ENCODE results near the gene VPS37C.

The VPS37C gene

DNA sequence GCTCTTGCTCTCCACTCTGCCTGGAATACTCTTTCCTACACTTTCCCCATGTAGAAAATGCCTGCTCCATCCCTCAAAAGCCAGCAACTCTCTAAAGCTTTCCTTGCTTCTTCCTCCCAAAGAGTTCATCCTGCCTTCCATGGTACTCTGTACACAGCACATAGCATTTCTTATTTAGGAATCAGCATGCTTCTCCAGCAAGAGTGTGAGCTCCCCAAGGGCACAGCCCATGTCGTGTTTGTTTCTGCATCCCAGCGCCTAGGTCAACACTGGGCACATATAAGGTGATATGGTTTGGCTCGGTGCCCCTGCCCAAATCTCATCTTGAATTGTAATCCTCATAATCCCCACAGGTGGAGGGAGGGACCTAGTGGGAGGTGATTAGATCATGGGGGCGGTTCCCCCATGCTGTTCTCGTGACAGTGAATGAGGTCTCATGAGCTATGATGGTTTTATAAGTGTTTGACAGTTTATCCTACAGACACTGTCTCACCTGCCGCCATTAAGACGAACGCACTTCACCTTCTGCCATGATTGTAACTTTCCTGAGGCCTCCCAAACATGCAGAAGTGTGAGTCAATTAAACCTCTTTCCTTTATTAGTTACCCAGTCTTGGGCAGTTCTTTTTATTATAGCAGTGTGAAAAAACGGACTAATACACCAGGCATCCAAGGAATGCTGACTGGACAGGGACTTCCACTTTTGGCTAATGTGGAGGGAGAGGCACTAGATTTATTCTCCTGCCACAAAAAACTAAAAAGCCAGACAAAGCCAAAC, 8.2 kb downstream of the VPS37C start:
- no peak for DNase-seq

DNA sequence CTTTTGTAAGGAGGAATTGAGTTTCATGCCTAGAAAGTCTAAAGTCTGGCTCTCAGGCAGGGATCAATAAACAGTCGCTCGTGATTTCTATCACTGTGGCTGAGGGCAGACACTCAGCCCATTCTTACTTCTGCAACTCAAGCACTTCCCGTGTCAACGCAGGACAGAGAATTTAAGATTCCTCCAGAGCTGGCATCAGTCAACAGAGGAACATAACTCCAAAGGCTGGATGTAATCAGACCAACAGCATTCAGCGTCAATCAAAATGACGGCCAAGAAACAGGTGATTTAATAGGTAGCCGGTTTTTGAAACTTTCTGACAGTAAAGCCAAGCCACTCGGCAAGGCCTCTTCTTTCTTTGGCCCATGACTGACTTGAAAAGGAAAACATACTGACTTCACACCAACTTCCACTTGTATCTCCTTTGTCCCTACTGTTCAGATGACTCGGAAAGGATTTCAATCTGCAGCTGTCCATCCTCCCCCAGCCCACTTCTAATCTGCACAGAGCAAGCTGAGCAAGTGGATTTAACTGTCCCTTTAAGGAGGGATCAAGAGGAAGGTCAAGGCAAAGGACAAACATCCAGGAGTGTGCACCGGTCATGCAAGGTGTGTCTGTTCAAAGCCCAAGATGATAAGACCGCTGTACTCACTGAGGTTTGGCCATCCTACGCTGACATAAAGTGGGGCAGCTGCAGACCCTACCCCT, 9.5 kb downstream of the VPS37C start:
- DNase-seq, result no peak

DNA sequence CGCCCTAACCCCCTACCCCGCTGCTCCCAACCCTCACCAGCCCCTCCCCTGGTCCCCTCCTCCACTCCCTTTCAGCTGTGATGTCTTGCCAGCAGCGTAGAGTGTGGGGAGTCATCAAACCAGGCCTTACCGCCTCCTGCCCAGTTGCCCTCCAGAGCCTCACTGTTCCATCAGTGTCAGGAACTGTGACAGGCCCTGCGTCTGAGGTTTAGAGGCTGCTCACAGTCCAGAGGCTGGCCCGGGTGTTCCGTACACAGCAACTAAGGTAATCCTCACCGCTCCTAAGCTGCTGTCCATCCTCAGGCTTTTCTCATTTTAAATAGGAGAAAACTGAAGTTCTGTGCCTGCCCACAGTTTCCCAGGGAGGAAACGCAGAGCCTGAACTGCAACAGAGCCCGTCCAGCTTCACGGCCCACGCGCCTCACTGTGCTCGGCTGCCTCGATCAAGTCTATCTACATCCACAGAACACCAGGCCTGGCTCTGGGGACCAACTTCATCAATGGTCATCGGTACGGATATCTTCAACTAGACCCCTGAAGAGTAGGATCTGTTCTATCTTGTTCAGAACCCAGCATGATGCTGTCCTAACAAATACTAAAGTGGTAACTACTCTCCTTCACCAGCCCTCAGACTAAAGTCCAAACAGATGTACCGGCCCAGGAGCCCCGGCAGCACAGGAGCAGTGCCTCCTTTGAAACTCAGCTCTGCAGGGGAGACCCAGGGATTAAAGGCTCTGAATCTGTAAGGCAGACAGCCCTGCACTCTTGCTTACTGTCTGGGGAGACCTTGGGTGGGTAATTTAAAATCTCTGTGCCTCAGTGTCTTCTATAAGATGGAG, 10.3 kb downstream of the VPS37C start:
- no peak for DNase-seq

DNA sequence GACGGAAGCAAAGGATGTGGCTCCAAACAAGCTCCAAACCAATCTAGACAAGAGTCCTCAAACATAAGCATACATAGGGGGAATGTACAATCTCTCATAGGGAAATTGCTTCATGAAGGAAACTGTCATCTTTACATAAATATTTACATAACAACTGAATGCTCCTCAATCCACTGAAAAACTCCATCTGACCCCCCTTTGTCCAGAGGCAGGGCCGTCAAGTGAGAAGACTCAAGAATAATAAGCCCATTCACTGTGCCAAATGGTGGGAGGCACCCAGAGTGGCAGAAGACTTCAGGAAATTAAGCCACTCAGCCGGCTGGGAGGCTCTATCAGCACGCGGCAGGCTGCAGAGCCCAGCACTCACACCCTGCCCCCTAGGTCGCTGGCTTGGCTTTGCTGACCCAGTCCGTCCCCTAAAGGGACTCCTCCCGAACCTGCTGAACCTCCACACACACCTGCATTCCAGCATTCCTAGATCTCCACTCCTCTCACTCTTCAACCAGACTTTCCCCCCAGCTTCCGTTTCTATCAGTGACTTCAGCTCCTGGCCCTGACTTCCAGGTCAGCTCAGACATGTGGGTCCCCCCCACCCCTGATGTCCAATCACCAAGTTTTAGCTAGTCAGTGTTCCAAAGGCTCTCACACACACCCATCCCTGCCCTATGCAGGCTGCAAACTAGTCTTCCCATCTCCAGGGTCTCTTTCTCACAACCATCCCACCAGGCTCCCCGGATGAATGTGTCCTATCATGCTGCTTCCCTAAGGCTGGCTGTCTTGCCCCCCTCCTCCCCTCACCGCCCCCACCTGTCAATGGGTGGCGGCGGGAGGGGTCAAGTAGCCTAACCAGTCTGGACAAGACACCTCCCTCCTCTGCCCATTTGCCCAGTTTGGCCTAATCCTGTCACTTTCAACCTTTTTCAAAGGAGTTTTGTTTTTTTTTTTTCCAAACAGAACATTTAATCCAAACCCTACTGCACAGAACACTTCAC, 11.3 kb downstream of the VPS37C start:
- no peak for DNase-seq

DNA sequence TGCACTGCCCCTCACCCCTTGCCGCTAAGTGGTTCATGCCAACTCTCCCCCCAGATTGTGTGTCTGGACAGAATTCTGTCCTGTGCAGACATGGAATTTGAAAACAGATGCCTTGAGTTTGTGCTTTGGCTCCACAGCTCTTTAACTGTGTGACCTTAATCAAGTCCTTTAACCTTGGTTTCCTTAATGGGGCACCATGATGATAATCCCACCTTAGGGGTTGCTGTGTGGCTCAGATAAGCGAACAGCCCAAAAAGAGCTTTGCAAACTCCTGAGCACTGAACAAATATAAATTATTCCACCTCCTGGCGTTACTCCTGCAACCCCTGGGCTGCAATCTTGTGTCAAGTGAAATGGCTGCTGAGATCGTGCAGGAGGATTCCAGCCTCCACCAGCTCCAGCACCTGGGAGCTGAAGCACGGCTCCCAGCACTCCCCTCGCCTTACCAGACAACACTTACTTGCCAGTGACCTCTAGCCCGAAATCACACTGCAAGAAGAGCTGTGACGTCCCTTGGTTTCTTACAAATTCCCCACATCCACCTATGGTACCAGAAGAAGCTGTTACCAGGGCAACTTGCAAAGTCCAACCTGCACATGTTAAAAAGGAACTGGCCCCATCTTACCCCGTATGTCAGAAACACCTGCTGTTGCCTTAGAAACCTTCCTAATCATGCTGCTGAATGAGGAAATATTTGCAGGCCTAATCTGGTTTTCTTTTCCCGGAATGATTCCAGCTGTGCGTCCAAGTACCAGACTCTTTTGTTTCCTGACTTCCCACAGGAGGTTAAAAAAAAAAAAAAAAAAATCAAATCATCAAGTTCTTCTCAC, 13.2 kb downstream of the VPS37C start:
- DNase-seq, result no peak

DNA sequence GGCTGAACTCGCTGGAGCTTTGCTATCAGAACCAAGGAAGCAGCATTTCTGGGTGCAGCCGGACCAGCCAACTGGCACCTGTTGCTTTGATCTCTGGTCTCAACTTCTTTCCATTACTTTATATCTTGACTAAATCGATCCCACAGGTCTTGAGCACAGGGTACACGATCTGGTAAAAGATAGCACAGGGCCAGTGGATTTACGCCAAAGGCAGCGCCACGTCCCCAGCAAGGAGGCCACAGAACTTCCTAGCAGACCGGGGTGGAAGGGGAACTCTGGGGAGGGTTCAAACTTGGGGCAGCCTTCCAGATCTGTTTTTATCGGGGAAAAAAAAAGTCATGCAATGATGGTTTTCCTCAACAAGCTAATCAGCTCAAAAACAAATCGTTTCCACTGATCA, 14.0 kb downstream of the VPS37C start:
- no peak for DNase-seq

DNA sequence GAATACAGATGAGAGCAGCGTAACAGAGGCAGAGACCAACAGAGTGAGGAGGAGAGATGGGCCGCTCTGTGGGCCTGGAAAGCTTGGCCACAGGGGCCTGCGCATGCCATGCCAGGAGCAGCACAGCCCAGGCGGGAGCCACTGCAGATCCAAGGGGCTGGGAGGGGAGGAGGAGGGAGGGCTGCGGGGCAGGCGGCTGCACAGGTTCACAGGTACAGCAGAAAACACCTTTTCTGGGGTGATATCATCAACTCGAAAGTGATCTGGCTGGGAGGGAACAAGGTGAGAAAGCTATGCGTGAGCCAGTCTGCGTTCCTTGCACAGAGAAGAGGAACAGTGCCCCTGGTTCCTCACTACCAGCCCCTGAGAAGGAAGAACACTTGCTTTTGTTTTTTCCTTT, 14.8 kb downstream of the VPS37C start:
- no peak for DNase-seq

DNA sequence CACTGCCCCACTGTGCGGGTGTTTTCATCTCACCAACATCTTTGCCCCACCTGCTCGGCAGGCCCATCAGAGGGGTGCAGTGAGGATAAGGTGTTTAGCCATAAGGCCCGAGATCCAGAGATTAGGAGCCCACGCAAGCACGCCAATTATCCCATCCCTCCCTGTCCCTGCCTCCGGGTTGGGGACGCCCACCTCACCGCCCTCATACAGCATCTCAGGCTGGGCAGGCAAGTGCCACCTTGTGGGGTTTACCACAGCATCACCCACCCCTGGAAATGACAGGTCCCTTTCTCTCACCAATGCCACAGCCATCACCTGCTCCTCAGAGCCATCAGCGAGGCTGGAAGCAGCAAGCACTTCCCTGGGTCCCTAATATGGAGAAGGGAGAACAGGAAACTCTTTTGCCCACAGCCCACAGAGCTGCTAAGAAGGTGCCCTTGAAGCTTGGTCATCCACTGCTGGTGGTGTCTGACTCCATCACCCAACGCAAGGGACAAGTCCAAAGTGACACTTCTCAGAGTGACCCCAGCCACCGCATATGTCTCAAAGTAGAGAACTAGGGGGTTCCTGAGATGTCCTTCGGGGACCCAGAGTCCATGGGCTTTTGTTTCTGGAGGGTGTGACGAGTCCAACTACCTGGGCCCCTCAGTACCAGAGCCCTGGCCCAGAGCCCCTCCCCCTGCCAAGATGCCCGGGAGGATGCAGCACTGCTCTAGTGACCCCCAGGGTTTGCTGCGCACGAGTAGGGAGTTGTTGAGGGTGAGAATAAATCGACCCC, 15.8 kb downstream of the VPS37C start:
- no peak for DNase-seq

DNA sequence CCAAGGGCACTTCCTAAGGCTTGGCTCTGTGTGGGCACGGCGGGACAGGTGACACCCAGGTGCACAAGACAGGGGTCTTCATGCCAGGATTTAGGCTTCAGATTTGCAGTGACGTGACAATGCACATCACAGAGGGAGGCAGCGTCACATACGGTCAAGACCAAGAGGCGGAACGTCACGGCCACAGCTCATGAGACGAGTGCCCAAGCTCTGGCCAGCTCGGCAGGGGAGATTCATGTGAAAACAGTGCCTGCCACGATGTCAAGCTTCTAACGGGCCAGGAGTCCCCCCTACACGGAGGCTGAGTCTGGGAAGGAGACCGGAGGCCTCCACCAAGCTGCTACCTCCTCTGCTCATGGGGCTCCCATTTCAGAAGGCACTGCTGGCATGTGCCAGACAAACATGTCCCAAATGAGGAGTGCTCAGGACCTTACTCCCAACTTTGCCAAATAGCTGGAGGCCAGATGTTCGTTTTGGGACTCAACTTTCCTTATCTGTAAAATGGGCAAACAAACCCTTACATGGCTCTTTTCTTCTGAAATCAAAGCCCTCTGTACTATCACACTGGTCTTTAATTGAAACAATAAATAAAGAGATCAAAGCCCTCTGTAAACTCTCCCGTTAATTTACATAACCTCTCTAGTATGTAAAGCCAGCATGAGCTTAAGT, 16.6 kb downstream of the VPS37C start:
- no peak for DNase-seq

DNA sequence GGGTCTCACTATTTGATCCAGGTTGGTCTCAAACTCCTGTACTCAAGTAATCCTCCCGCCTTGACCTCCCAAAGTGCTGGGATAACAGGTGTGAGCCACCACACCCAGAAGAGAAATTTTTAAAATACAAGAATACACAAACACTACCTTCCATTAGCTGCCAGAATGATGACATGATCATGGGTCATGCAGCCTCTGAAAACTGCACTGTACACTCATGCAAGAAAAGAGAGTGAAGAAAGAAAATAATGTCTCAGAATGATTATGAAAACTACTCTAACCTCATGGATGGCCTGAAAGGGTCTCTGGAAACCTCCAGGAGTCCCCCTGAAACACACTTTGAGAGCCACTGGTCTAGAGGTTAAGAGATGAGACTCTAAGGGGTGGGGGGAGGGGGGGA, 18.8 kb downstream of the VPS37C start:
- DNase-seq, result no peak

DNA sequence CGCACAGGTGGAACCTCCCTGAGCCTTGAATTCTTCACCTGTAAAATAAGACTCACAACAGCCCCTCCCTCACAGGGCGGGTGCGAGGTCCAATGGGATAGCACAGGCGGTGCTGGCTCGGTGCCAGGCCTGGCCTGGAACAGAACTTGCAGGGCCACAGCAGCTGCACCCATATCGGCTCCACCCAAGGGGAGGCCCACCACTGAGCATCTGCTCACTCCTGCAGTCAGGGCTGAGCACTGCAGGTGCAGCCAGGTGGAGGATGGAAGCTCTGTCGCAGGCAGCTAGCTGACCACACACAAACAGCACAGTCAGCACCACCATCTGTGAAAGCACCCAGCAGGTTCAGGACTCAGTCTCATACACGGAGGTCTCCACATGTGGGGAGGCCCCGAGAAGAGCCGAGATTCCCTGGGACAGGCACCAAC, 19.6 kb downstream of the VPS37C start:
- DNase-seq, result no peak

DNA sequence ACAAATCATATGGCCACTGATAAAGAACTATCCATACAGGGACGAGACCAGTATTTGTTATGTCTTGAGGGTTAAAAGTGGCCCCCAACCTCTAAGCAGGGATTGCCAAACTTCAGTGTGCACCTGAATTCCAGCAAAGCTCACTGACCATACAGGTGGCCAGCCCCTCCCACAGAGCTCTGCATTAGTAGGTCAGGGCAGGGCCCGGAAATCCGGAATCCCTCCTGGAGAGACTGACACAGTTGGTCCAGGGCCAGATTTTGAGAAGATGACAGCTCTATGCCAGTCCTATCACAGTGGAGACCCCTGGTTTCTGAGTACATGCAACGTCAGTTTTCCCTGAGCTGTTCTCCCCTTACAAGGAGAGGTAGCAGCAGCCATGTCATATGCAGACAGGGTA, 20.8 kb downstream of the VPS37C start:
- no peak for DNase-seq

DNA sequence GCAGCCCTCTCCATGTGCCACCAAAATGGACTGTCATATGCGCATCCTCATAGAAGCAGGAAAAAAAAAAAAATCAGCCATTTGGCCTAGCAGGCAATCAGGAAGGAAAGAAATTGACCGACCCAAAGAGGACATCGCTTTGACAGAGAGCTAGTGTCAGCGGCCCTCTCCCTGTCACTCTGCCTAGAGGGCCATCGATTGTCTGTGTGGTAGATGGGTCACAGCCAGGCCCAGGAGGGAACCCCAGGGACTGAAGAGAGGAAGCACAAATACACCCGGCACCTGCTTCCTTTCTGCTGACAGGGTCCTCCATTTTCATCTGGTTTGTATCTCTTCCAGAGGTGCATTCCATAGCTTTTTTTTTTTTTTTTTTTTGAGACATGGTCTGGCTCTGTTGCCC, 21.8 kb downstream of the VPS37C start:
- no peak for DNase-seq

DNA sequence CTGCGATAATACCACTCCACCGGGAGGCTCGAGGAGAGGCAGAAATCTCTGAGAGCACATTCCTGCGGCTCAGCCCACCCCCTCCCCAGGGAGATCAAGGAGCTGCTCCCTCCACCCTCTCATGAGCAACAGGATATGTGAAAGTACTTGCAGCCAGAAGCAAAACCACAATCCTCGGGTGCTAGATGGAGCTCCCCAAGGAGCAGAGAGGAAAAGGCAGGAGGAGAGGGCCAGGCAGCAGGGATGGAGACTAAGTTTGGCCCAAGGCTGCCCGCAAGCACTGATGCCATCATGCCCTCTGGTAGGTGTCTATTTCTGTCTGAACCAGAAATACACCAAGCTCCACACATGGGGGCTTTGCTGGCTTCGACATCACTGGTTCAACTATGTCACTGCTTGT, 22.3 kb downstream of the VPS37C start:
- no peak for DNase-seq

DNA sequence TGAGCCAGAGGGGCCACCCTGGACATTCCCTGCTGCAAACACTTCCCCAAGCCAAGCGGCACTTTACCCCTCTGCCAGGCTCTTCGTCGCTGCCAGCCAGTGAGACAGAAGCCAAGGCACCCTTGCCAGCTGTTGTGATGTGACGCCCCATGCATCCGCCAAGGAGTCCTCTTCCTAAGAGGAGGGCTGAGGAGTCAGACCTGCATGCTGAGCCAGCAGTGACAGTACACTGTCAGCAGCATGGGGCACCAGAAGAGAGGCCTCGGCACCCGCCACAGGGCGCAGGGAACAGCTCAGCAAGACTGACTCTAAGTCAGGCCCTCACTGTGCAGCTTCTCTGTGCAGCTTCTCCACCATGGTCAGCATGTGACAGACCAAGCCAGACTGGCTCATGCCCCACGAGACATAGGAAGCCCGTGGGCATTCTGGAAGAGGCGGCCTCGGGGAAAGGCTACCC, 26.4 kb downstream of the VPS37C start:
- no peak for DNase-seq

DNA sequence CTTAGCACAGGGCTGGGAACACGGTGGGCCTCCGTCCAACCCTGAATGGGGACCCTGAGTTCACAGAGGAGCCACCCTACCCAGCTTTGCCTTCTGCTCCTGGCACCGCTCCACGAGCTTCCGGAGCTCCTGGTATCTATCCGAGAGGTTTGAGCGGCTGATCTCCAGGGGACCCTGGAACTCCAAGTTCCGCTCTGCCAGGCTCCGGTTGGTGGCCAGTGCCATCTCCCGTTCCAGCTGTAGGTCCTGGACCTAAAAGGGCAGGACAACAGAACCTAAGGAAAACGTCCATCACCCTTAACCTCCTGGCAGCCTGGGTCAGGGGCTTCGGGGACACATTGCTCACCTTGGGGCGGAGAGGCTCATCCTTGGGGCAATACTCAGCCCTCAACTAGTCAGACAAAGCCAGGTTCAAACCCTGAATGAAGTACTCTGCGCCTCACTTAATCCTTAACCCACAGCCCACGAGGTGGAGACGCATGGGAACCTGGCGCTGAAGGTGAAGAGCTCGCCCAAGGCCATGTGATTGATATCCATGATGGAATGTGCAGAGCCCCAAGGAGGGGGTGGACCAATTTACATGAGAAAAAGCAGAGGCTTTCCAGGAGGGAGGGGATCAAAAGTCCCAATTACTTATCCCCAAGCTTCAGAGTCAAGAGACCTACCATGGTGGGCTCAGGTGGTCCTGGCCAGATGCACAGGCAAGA, 27.1 kb downstream of the VPS37C start:
- no peak for DNase-seq

DNA sequence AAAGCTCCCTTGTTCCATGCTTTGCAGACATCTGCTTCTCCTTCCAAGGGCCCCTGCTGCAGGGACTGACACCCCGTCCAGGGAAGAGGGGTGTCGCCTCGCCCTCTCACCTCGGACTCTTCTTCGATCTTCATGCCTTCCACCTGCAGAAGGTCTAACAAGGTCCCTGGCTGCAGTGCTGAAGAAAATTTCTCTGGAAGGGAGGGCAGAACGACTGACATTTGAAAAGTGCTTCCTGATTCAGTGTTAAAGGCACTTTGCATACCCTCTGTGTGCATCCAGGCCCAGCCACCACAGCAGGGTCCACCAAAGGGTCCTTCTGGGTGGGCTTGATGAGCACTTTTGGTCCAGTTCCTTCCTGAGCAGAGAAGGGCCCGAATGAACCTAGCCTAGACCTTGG, 28.1 kb downstream of the VPS37C start:
- DNase-seq, result no peak

DNA sequence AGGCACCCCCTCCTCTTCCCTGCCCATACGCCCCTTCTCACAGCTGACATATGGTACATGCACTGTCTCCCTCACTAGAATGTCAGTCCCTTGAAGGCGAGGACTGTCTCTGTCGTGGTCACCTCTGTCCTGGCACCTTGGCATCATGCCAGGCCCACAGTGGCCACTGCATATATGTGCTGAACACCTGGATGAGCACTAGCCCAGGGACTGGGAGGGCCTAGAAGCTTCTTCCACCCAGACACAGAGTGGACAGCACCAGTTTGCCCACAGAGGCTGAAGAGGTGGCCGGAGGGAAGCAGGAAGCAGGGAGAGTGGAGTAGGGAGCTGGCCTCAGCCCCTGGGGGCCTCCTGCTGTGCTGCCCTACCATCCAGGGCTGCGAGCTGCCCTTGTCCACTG, 28.6 kb downstream of the VPS37C start:
- DNase-seq, result no peak

DNA sequence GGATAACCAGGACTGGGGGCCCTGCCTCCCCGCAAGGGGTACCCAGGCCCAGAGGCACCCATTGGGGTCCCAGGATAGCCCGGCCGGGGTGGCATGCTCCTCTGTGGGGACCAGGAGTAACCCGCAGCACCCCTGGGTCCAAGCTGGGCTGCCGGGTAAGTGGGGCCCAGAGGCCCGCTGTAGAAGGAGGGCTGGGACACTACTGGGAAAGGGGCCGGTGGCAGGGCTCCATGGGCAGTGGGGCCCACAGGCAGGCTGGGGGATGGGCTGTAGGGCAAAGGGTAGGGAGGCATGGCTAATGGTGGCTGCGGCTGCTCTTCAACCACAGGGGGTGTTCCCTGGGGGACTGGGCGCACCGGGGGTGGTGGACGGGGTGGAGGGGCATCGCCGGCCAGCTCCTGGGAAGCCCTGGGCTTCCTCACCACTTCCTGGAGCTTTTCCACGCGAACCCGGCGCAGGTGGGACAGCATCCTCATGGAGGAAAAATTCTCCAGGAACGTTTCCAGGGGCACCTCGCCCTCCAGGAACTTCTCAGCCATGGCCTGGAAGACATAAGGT, 29.1 kb downstream of the VPS37C start:
- DNase-seq, result no peak
